ENCODE measurements around the gene PRDM8.
"Not testable (repeated sequence)": the region's sequence is repeated elsewhere in the genome, so short reads cannot be mapped to it uniquely, and the experiment has no call there.

Gene PRDM8

DNA sequence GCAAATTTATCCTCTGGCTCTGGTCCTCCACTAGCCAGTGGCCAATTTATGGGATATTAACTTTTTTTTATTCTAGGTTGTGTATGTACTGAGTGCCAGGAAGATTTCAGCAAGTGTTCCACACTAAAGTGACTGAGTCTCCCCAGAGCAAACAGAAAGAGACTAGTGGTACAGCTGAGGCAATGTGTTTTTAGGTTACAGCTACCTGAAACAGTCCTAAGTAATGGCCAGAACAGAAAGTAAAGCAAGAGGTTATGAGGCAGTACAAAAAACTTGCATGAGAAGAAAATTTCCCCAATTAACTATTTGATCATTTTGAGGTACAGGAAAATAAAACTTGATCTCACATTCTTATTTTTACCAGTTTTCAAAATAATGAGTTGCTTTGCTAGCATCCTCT, 31.2 kb downstream of the PRDM8 start:
- DNase-seq (ENCODE audit: low spot score): no peak

DNA sequence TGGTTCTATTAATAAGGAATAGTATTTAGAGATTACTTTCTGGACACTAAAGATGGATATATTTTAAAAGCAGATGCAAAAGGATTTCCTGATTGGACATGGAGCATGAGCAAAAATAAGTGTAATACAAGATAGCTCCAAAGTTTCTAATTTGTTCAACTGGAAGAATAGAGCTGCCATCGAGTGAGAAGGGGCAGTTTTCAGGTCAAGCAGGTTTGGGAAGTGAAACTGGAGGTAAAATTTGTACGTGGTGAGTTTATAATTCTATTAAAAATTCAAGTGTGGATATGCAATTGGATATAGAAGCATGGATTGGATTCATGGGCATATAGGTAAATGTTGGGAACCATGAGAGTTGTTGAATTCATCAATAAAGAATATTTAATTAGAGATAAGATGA, 31.8 kb downstream of the PRDM8 start:
- DNase-seq (ENCODE audit: low spot score): no peak

DNA sequence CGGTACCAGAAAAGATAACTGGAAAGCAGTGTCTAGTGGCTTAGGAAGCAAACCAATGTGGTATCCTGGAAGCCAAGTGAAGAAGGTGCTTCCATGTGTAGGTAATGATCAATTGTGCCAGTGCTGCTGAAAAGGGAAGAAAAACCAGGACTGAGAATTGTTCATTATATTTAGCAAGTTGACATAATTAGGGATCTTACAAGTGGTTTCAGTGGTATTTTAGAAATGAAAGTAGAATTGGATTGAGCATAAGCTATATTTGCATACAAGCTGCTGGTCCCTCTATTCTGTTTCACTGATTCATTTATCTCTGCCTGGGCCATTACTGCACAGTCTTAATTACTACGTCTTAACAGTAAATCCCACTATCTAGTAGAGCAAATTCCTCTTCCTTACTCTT, 32.3 kb downstream of the PRDM8 start:
- DNase-seq (ENCODE audit: low spot score): no peak

DNA sequence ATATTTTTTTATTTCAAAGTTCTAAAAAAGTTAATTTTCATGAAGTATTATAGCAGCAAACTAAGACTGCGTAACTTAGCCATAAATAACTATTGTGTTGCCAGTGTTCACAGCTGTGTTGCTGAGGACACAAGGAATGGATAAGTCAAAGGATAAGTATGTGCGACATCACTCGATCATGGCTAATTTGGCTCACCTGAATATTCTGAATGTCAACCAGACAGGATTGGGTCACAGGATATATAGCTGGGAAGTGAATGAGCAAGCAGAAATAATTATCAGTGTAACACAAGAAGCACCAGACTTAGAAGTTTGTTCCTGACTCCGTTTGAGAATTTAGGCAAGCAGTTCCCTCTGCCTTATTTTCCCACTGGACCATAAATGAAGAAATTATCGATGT, 33.9 kb downstream of the PRDM8 start:
- no peak for DNase-seq (ENCODE audit: low spot score)

DNA sequence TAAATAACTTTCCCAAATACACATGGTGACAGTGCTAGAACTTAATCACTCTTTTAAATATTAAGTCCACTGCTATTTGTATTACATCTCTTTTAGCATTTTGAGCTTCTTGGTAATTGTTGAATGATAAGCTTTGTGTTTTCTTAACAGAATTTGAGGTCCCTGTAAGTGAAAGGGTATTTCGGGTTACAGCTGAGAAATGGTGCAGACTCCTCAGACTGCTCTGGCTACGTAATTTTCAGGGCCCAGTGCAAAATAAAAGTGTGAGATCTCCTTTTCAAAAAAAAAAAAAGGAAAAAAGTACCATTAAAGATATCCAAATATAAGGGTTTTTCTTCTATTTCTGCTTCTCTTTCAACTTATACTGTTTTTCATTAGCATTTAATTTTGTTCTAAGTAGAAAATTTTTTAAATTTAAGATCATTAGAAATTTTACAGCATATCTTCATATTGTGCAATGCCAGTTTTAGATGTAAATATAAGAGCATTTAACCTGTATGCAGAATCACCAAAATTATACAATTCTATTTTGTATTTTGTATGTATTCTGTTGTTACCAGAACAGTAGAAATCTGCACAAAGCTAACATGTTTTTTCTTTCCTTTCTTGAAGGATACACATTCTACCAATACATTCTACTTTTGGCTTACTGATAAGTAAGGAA, 35.5 kb downstream of the PRDM8 start:
- DNase-seq (ENCODE audit: low spot score): no peak

DNA sequence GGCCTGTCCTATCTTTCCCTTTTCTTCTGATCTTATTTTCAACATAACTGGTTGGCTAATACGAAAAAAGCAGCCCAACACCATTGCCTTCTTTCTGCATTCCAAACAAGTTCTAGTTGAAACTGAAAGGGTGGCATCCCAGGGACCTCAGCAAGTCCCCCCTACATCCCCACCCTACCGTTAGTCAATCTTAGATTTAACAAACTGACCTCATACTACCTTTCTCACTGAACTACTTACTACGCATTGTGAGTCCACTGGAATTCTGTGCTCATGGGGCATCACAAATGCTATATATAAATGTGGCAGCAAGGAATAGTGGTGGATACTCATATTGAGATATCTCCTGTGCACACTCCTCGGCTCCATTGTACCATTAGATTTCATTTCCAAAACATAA, 36.1 kb downstream of the PRDM8 start:
- no peak for DNase-seq (ENCODE audit: low spot score)

DNA sequence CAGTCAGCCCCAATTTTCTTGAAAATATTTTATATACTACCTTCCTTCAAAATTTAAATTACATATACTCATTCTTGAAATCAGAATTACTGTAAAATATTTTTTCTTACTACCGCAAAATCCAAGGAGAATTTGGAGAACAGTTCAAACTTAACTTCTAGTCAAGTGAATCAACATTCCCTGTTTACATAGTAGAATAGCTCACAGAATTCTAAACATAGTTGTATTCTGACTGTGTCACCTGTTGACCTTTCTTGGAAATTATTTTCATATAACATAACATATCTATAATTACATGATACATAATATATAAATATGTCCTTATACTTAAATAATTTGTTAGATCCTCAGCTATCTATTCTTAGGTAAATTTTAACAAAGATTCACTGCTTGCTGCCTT, 38.1 kb downstream of the PRDM8 start:
- no peak for DNase-seq (ENCODE audit: low spot score)

DNA sequence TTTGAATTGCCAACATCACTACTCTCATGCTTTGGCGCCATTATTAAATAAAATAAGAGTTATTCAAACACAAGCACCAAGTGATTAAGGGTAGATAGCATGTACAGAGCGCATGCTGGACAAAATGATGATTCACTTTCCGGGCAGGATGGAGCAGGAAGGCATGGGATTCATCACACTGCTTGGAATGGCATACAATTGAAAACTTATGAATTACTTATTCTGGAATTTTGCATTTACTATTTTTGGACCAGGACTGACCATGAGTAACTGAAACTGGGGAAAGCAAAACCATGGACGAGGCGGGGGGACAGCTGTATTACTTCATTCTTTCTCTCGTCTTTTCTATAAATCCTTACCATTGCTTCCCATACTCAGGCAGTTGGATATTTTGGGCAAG, 40.7 kb downstream of the PRDM8 start:
- no peak for DNase-seq (ENCODE audit: low spot score)

DNA sequence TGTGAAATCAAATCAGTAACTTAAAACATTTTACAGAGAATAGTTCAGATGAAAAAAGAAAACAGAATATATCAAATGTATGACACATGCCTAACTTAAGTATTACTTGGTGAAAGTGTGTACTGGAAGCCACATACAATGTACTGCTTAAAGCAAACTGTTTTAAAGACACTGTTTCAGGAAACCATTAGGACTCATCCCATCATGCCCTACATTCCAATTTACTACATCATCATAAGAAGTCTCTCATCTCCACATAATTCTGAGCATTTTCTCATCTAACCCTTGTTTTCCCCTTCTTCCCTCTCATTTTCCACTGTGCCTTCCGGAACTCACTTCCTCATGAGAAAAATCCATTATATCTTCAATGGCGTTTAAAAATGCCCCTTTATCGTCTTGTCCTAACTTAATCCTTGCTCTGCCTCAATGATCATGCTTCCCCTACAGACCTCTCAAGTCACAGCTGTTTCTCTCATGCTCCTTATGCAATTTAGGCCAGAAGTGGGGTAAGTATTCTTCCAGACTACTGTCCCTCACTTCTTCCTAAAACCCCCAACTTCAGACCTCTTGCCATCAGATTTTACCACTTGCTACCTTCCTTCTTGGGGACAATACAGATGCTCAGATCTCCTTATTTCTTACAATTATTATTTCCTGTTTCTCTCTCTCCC, 42.3 kb downstream of the PRDM8 start:
- no peak for DNase-seq (ENCODE audit: low spot score)

DNA sequence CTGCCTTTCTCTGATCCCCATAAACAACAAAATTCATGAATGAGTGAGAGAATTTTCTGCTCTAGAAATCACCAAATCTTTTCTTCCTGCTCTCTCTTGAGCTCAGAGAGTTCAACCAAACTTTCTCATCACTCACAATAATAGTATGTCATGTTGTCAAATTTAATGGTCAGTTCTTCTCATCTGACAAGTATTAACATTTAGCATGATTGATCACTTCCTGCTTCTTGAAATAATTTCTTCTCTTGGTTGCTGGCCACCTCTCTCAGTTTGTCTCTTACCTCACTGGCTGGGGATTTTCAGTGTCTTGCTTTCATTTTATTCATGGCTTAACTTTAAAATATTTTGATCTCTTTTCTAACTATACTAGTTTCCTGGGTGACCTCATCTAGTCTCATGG, 43.7 kb downstream of the PRDM8 start:
- no peak for DNase-seq (ENCODE audit: low spot score)

DNA sequence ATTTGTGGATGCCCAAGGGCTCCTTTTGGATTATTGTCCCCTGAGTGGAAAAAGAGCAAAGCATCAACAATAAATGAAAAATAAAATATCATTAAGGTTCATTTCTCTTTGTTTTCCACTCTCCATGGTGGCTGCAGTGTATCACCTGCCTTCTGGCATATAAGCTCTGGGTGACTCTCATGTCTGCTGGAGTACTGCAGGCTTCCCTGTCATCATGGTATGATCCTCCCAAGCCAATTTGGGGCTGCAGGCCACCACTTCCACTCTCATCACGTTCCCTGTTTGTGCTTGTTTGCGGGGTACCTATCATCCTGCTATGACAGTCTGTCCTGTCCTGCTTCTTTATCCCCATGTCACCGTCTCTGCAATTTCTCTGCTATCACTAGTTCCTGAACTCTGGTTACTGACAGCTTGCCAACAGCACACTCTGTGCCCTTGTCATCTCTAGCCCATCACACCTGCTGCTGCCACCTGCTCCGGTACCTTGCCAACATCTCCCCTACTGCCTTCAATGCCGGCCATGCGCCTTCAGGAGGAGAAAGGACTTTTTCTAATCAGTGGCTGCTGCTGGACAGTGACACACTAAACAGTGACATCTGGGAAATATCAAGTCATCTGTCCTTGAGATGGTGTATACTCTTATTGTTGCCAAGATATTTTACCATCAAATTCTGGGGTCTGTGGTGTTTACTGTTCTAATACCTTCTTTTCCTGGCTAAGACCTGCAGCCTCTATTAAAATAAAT, 46.1 kb downstream of the PRDM8 start:
- no peak for DNase-seq (ENCODE audit: low spot score)

DNA sequence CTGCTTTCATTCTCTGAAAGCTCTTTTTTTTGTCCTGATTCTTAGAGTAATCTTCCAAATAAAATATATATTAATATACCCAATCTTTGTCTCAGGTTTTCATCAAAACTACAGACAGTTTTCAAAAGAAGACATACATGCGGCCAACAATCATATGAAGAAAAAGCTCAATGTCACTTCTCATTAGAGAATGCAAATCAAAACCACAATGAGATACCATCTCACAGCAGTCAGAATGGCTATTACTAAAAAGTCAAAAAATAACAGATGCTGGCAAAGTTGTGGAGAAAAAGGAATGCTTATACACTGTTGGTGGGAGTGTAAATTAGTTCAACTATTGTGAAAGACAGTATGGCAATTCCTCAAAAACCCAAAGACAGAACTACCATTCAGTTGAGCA, 50.2 kb downstream of the PRDM8 start:
- DNase-seq (ENCODE audit: low spot score): not testable (repeated sequence)

DNA sequence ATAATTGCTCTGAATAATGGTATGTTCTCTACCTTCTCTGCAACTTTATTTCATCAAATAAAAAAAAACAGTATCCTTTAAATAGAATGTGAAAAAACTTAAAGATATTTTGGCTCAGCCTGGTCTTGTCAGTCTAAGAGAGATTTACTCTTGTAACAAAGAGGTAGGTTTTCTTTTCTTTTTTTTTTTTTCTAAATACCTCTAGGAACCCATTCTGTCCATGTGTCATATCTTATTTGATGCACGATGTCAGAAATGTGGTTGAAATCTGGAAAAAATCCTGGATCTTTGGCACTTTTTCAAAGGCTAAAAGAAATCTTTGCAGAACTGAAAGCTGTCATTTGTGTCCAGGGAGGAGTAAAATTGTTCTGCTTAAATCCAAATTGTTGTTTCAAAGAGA, 51.8 kb downstream of the PRDM8 start:
- no peak for DNase-seq (ENCODE audit: low spot score)

DNA sequence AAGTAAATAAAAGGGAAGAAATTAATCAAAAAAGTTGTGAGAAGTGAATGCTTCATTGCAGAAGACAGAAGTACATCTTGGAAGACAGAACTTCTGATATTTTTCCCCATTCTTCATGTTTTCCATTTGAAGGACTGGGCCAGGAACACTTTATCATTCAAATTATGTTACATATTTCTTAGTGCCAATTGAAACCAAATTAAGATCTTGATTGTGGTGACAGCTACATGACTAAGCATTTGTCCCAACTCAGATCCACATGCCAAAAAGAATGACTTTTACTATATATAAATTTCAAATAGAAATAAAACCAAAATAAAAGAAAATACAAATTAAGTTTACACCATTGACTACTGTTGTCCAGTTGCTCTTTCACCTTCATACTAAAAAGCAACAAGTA, 55.1 kb downstream of the PRDM8 start:
- no peak for DNase-seq (ENCODE audit: low spot score)

DNA sequence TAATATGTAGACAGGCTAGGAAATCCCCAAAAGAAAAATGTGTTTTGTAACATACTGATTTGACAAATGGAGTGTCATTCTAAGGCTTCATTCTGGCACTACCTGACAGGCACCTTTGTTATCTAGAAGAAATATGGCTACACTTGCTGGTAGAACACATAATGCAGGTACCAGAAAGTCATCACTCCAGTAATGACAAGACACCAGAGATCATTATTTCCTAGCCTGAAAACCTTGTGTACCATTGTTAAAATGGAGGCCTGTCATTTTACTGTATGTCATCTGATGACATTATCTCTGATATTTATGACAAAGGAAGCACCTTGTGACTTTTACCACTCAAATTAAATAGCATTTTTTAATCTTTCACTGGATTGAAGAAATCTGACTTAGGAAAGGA, 55.6 kb downstream of the PRDM8 start:
- DNase-seq (ENCODE audit: low spot score): no peak

DNA sequence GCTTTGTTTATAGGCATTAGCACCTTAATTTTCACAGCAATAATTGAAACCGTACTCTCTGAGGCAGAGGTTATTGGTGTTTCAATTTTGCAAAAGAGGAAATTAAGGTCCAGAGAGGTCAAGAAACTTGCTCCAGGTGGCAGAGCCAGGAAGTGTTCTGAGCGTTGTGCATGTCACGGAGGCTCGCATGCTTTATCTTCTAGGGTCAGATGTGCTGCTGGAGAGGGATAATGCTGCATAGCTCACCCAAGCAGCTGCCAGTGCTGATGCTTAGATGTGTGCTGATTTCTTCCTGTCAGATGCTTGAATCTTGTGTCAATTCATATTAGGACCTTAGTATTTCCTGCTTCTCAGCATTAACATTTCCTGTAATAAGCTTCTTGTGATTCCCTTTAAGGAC, 56.2 kb downstream of the PRDM8 start:
- no peak for DNase-seq (ENCODE audit: low spot score)

All from SW480 (cell line).